MCF 10A (cell line): ENCODE results near the gene HIVEP2. TPM values are rescaled to one million over a fixed set of nuclear protein-coding genes. Genes with fewer than 3 reads are reported as not detected.

Experiments
- BruUV-seq: library from RNA; stranded (reverse); fragments of 400-500 nt; replicated peaks from 2 replicates; lab custom pipeline; 2021; lab: Mats Ljungman, UMichigan
- CTCF ChIA-PET: fragments of 300-600 bp; sonication (Branson Sonifier 250); formaldehyde crosslinking; extraction: SDS; loops from one replicate; lab custom pipeline; 2021; ENCODE audit warnings: antibody characterized with exemption, inconsistent platforms; lab: Yijun Ruan, JAX
- POLR2A ChIA-PET: fragments of 300-600, 350-650 bp; sonication (Branson Sonifier 250); formaldehyde crosslinking; extraction: SDS; loops from one replicate; lab custom pipeline; 2020; ENCODE audit warnings: antibody characterized with exemption, inconsistent platforms; lab: Yijun Ruan, JAX
- DNase-seq: peaks from one replicate; pipeline ENCODE4 v3.0.0-alpha.2; 2018; ENCODE audit not compliant: unreplicated experiment
- H3K27ac Mint-ChIP-seq: one replicate; pipeline ENCODE4 v1.8.0; 2022; ENCODE audit warnings: mild to moderate bottlenecking, low read depth, mixed read lengths; ENCODE audit not compliant: unreplicated experiment
- H3K27me3 Mint-ChIP-seq: one replicate; pipeline ENCODE4 v1.8.0; 2022; ENCODE audit warnings: mixed read lengths; ENCODE audit not compliant: insufficient read depth, unreplicated experiment
- H3K36me3 Mint-ChIP-seq: one replicate; pipeline ENCODE4 v1.8.0; 2022; ENCODE audit warnings: mild to moderate bottlenecking, moderate library complexity, mixed read lengths; ENCODE audit not compliant: insufficient read depth, unreplicated experiment
- H3K4me1 Mint-ChIP-seq: one replicate; pipeline ENCODE4 v1.8.0; 2022; ENCODE audit warnings: mixed read lengths; ENCODE audit not compliant: insufficient read depth, unreplicated experiment
- H3K4me3 Mint-ChIP-seq: one replicate; pipeline ENCODE4 v1.8.0; 2022; ENCODE audit warnings: mild to moderate bottlenecking, moderate library complexity, mixed read lengths; ENCODE audit not compliant: unreplicated experiment
- H3K9me3 Mint-ChIP-seq: one replicate; pipeline ENCODE4 v1.8.0; 2022; ENCODE audit warnings: mixed read lengths; ENCODE audit not compliant: unreplicated experiment
- intact Hi-C: fragments of 100-400 bp; cut with micrococcal nuclease; formaldehyde crosslinking; loops from 2 replicates; pipeline ENCODE4 v1.14.1; 2022
- total RNA-seq: library from RNA; stranded (reverse); gene quantifications from 2 replicates; pipeline ENCODE4 v1.2.3, GENCODE V29; 2022
- TF ChIP-seq, protein P1 (sequence below): fragments of 200-600 bp; IDR thresholded peaks from one replicate; pipeline ENCODE4 v1.8.0; 2022; ENCODE audit warnings: antibody characterized with exemption, mild to moderate bottlenecking; ENCODE audit not compliant: unreplicated experiment

HIVEP2 gene
- total RNA-seq, 1 experiment from 2014 or later: 23.6 TPM

DNA sequence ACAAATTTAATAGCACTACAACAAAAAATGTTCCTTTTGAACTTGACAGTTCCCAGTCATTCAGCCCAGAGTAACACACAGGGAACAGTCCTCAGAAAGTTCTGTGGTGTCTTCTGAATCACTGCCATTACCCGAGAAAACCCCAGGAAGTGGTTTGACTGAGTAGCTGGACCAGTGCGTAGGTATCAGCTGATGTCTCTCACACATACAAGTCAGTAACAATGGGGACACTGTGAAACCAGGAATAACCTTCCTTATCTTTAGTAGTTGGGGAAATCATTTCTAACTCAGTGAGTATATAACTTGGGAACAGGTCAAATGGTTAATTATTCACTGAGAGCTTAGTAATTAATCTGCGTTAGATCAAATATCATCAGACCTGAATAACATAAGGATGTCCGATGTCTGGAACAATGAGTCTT lies 73.1 kb downstream of the HIVEP2 start:
- intact Hi-C loops: no loop called here
- Mint-ChIP-seq H3K4me3 (no peak overlapping the region), H3K36me3 (peaks cover 12% of the 10 kb centered on the region), H3K4me1 (peaks cover 52% of the 10 kb centered on the region), H3K27me3 (no peaks in the 10 kb centered on the region), H3K27ac (peak overlapping the region; percentile 70), H3K9me3 (peaks cover 11% of the 10 kb centered on the region)
- CTCF ChIA-PET: no interaction called here
- TF ChIP-seq, protein P1, sequence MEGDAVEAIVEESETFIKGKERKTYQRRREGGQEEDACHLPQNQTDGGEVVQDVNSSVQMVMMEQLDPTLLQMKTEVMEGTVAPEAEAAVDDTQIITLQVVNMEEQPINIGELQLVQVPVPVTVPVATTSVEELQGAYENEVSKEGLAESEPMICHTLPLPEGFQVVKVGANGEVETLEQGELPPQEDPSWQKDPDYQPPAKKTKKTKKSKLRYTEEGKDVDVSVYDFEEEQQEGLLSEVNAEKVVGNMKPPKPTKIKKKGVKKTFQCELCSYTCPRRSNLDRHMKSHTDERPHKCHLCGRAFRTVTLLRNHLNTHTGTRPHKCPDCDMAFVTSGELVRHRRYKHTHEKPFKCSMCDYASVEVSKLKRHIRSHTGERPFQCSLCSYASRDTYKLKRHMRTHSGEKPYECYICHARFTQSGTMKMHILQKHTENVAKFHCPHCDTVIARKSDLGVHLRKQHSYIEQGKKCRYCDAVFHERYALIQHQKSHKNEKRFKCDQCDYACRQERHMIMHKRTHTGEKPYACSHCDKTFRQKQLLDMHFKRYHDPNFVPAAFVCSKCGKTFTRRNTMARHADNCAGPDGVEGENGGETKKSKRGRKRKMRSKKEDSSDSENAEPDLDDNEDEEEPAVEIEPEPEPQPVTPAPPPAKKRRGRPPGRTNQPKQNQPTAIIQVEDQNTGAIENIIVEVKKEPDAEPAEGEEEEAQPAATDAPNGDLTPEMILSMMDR: no peak
- BruUV-seq: no TSS peak
- POLR2A ChIA-PET: interaction anchor here (0.9 to 3.2 kb wide), 3 partner anchors 11 to 188 kb away, joined by 3 to 17 read pairs (median 3); no protein-coding TSS in a partner anchor
- peak; percentile 48 for DNase-seq

DNA sequence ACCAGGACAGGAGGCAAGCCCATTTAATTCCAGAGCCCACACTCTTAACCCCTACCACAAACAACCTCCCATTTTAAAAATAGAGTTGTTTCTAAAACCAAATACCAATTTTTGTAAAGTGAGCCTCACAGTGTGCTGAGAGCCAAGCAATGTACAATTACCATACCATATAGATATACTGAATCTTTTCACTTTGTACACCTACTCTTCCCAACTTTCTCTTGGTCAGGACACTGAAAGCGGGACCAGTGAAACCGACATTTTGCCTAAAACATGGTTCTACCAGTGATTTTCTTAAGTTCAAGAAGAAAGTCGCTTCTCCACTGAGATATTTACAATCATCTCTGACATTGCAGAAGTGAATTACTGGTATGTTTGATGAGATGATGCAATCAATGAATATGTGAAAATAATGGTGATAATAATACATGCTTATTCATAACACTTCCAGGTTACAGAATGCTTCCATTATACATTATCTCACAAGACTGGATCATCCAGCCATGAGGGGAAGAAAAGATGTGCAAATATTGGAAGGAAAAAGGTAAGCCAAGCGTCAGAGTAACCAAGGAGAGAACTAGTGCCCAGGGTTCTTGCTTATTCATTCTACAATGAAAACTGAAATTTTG lies 74.1 kb downstream of the HIVEP2 start:
- intact Hi-C loops: no loop called here
- BruUV-seq: no TSS peak
- CTCF ChIA-PET: no interaction called here
- DNase-seq: no peak
- peaks cover 12% of the 10 kb centered on the region for H3K36me3 Mint-ChIP-seq
- H3K4me1 Mint-ChIP-seq: peaks cover 49% of the 10 kb centered on the region
- no peak overlapping the region for H3K27ac Mint-ChIP-seq
- TF ChIP-seq, protein P1: no peak
- H3K4me3 Mint-ChIP-seq: no peak overlapping the region
- H3K9me3 Mint-ChIP-seq: peaks cover 10% of the 10 kb centered on the region
- H3K27me3 Mint-ChIP-seq: no peaks in the 10 kb centered on the region
- POLR2A ChIA-PET: interaction anchor here (3.2 kb wide), 1 partner anchor 12 kb away, joined by 17 read pairs; no protein-coding TSS in a partner anchor

GRCh38 chr6:142868917-142869316 lies 76.1 kb downstream of the HIVEP2 start:
- ChIA-PET POLR2A (interaction anchor here (0.7 kb wide), 2 partner anchors 104 to 240 kb away, joined by 3 to 4 read pairs; no protein-coding TSS in a partner anchor), CTCF (no interaction called here)
- Mint-ChIP-seq H3K9me3 (no peaks in the 10 kb centered on the region), H3K27me3 (no peaks in the 10 kb centered on the region), H3K36me3 (peaks cover 6% of the 10 kb centered on the region), H3K27ac (no peak overlapping the region), H3K4me1 (peaks cover 32% of the 10 kb centered on the region), H3K4me3 (no peak overlapping the region)
- TF ChIP-seq, protein P1: no peak
- intact Hi-C loops: no loop called here
- no peak for DNase-seq
- no TSS peak for BruUV-seq

DNA sequence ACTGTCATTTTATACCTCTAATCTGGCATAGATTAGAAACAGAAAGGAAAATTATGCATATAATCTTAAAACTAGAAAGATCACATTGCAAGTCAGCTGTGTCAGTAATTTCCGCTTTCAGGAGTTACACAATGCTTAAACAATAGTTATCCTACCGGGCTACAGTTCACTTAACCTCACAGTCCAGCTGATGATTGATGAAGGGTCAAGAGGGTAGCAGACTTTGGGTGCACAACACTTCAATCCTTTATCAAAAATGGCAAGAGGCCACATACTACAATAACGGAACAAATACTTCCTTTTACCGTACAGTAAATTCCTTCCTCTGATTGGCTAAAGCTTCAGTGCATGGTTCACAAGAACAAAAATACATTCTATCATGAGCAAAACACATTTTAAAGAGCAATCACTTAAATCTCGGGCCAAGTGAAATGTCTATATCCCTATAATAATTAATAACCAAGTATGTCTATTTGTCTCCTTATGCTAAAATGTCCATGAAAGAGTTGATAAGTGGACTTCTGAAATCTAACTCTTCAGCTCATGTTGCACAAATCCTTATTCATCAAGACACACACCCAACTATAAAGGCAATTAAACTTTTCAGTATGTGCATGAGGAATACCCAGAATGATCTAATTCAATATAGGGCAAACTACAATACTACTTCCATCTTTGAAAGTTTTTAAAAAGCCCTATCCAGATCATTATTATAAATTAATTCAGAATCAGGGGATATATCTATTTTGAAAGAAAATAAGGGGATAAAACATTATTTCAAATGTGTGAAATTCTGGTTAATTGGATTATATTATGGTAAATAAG lies 76.8 kb downstream of the HIVEP2 start:
- no peaks in the 10 kb centered on the region for H3K27me3 Mint-ChIP-seq

More for the DNA sequence above, 76.8 kb downstream of the HIVEP2 start:
- no TSS peak for BruUV-seq
- H3K27ac Mint-ChIP-seq: no peak overlapping the region
- peaks cover 32% of the 10 kb centered on the region for H3K4me1 Mint-ChIP-seq
- ChIA-PET POLR2A (no interaction called here), CTCF (no interaction called here)
- H3K9me3 Mint-ChIP-seq: no peaks in the 10 kb centered on the region
- DNase-seq: no peak
- intact Hi-C loops: no loop called here
- TF ChIP-seq, protein P1: no peak
- no peak overlapping the region for H3K4me3 Mint-ChIP-seq
- H3K36me3 Mint-ChIP-seq: peaks cover 10% of the 10 kb centered on the region
